ENCODE data around the gene TSPYL2. TPM values are rescaled to one million over a fixed set of nuclear protein-coding genes. Genes with fewer than 3 reads are reported as not detected.

Gene TSPYL2
- 85.9 TPM for total RNA-seq

DNA sequence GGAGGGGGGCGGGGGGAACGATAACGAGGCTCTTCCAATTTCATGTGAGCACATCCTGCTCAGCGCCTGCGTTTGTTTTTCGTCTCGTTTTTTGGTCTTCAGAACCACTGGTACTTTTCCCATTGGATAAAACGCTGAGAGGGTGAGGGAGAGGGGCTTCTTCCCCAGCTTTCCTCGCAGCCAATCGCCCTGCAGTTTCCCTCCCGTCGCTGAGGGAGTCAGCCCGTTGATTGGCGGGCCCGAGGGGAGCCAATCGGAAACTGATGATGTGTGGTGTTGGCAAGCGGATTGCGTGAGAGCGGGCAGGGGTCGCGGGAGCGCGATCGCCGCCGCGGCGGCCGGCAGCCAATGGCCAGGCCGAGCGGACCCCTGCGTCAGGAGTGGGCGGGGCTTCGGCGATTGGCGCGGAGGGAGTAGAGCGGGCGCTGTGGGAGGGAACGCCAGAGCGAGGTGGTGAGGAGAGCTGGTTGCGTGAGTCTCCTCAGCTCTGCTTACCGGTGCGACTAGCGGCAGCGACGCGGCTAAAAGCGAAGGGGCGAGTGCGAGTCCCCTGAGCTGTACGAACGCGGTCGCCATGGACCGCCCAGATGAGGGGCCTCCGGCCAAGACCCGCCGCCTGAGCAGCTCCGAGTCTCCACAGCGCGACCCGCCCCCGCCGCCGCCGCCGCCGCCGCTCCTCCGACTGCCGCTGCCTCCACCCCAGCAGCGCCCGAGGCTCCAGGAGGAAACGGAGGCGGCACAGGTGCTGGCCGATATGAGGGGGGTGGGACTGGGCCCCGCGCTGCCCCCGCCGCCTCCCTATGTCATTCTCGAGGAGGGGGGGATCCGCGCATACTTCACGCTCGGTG is at the start of gene TSPYL2:
Gene TSPYL2, plus strand, starts transcription at position 443 of the 848 bp plus-strand sequence. Its CDS starts 132 bp downstream, at position 575.
- DNase-seq (ENCODE audit: extremely low spot score in 2 of 2), result peak in 1 of 2 donors; percentile 97
- intact Hi-C loops (cut with DNase I), result no loop called here
- H3K4me3 ChIP-seq, result peak within 1 kb of the TSS; percentile 67 to 71
- H3K9me3 ChIP-seq, result no peaks in the 10 kb centered on the region
- H3K4me1 ChIP-seq, result peaks cover 26% of the 10 kb centered on the region
- TF ChIP-seq POLR2A (IDR thresholded peaks at IDR 0.05) (peak; percentile 94 to 100), POLR2AphosphoS5 (IDR thresholded peaks at IDR 0.05; ENCODE audit: insufficient read depth in 1 of 2, low read depth in 1 of 2) (peak; percentile 58 to 96)
- TF ChIP-seq, protein P1, sequence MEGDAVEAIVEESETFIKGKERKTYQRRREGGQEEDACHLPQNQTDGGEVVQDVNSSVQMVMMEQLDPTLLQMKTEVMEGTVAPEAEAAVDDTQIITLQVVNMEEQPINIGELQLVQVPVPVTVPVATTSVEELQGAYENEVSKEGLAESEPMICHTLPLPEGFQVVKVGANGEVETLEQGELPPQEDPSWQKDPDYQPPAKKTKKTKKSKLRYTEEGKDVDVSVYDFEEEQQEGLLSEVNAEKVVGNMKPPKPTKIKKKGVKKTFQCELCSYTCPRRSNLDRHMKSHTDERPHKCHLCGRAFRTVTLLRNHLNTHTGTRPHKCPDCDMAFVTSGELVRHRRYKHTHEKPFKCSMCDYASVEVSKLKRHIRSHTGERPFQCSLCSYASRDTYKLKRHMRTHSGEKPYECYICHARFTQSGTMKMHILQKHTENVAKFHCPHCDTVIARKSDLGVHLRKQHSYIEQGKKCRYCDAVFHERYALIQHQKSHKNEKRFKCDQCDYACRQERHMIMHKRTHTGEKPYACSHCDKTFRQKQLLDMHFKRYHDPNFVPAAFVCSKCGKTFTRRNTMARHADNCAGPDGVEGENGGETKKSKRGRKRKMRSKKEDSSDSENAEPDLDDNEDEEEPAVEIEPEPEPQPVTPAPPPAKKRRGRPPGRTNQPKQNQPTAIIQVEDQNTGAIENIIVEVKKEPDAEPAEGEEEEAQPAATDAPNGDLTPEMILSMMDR (IDR thresholded peaks at IDR 0.05), result no peak
- peaks cover 0 to 8% of the 10 kb centered on the region in 2 donors for H3K36me3 ChIP-seq
- peak within 1 kb of the TSS; percentile 94 for H3K27ac ChIP-seq
- H3K27me3 ChIP-seq, result no peaks in the 10 kb centered on the region

DNA sequence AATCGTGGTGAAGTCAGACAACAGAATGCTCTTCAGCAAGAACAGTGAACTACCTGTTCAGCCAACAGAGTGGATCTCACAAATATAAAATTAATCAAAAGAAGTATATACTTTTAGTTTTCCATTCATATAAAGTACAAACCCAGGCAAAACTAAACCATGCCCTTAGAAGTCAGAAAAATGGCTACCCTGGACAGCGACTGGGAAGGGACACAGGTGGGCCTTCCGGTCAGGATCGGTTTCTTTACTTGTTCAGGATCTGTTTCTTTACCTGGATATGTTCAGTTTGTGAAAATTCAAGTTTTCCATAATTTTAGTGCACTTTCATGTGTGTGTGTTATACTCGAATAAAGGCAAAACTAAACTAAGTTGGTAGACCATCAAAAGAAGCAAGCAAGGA is 46.0 kb upstream of the TSPYL2 start:
- H3K27me3 ChIP-seq, result no peaks in the 10 kb centered on the region
- TF ChIP-seq, protein P1 (IDR thresholded peaks at IDR 0.05), result no peak
- TF ChIP-seq POLR2A (IDR thresholded peaks at IDR 0.05) (no peak), POLR2AphosphoS5 (IDR thresholded peaks at IDR 0.05; ENCODE audit: insufficient read depth in 1 of 2, low read depth in 1 of 2) (no peak)
- H3K9me3 ChIP-seq, result no peaks in the 10 kb centered on the region
- DNase-seq (ENCODE audit: extremely low spot score in 2 of 2), result no peak
- H3K36me3 ChIP-seq, result no peaks in the 10 kb centered on the region
- H3K4me3 ChIP-seq, result no peak overlapping the region
- H3K4me1 ChIP-seq, result no peaks in the 10 kb centered on the region
- H3K27ac ChIP-seq, result no peak overlapping the region
- intact Hi-C loops (cut with DNase I), result no loop called here

DNA sequence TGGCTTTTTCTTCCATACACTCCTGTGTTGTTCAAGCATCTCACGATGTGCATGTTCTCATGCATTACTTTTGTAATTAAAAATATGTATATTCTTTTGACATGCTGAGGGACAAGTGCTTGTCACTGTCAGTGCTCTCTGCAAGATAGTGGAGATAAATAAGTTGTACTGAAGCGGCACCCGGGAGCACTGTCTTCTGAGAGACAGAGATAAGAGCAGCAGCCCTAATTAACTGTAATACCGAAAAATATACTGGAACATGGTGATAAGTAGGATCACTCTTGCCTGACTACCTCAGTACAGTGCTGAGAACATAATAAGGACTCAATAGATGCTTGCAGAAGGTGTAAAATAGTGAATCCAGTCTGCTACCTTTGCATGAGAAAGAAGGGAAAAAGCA is 42.9 kb upstream of the TSPYL2 start:
- H3K4me3 ChIP-seq, result no peak overlapping the region
- H3K27ac ChIP-seq, result no peak overlapping the region
- TF ChIP-seq POLR2AphosphoS5 (IDR thresholded peaks at IDR 0.05; ENCODE audit: insufficient read depth in 1 of 2, low read depth in 1 of 2), result no peak
- TF ChIP-seq POLR2A (IDR thresholded peaks at IDR 0.05), result no peak
- TF ChIP-seq, protein P1 (IDR thresholded peaks at IDR 0.05), result no peak
- no peak for DNase-seq (ENCODE audit: extremely low spot score in 2 of 2)
- no peaks in the 10 kb centered on the region for H3K36me3 ChIP-seq
- intact Hi-C loops (cut with DNase I), result no loop called here
- no peaks in the 10 kb centered on the region for H3K27me3 ChIP-seq
- no peaks in the 10 kb centered on the region for H3K4me1 ChIP-seq
- H3K9me3 ChIP-seq, result no peaks in the 10 kb centered on the region

DNA sequence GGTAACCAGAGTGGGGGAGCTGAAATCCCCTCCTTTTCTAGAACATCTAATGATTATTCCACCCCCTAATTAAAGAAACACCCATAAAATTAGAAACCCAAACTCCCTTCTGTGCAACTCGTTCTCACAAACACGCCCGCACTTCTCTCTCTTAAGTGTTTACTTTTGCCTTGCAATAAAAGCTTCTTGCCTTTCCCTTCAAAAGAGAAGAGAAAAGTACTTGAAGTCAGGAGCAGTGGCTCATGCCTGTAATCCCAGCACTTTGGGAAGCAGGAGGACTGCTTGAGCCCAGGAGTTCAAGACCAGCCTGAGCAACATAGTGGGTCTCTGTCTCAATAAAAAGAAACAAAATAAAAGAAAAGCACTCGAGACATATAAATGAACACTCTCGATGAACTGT is 37.2 kb upstream of the TSPYL2 start:
- TF ChIP-seq POLR2A (IDR thresholded peaks at IDR 0.05) (no peak), POLR2AphosphoS5 (IDR thresholded peaks at IDR 0.05; ENCODE audit: insufficient read depth in 1 of 2, low read depth in 1 of 2) (no peak)
- TF ChIP-seq, protein P1 (IDR thresholded peaks at IDR 0.05), result no peak
- Histone ChIP-seq H3K4me1 (no peaks in the 10 kb centered on the region), H3K27ac (no peak overlapping the region), H3K36me3 (no peaks in the 10 kb centered on the region), H3K27me3 (no peaks in the 10 kb centered on the region), H3K4me3 (no peak overlapping the region), H3K9me3 (no peaks in the 10 kb centered on the region)
- intact Hi-C loops (cut with DNase I), result no loop called here
- no peak for DNase-seq (ENCODE audit: extremely low spot score in 2 of 2)

DNA sequence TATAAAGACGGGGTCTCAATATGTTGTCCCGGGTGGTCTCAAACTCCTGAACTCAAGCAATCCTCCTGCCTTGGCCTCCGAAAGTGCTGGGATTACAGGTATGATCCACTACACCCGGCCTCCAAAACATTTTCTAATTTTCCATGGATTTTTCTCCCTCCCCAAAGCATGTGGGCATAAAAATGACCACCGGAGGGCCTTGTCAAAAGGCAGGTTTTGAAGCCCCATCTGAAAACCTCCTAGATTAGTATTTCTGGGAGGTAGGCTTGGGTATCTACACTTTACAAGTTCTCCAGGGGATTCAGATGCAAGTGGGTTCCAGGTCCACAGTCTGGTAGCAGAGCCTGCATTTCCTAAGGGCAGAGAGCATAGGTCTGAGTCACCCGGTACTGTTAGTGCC is 34.9 kb upstream of the TSPYL2 start:
- no peak for DNase-seq (ENCODE audit: extremely low spot score in 2 of 2)
- no peak for TF ChIP-seq POLR2AphosphoS5 (IDR thresholded peaks at IDR 0.05; ENCODE audit: insufficient read depth in 1 of 2, low read depth in 1 of 2)
- TF ChIP-seq, protein P1 (IDR thresholded peaks at IDR 0.05), result no peak
- no peak for TF ChIP-seq POLR2A (IDR thresholded peaks at IDR 0.05)
- Histone ChIP-seq H3K27ac (no peak overlapping the region), H3K27me3 (no peaks in the 10 kb centered on the region), H3K9me3 (no peaks in the 10 kb centered on the region), H3K4me1 (no peaks in the 10 kb centered on the region), H3K36me3 (no peaks in the 10 kb centered on the region), H3K4me3 (no peak overlapping the region)
- intact Hi-C loops (cut with DNase I), result no loop called here
